Naive thymus-derived CD4-positive, alpha-beta T cell (primary cell): Measurements from ENCODE around the gene ABL1. TPM values are rescaled to one million over a fixed set of nuclear protein-coding genes. Genes with fewer than 3 reads are reported as not detected.

Experiments used
- ATAC-seq: fragments of 150-1000 bp; cut with Tn5 transposase; 2 replicates; pipeline ENCODE4 v1.10.0; 2021; ENCODE audit warnings: mild to moderate bottlenecking, moderate library complexity
- CTCF ChIA-PET: fragments of 350-600 bp; sonication (Branson Sonifier 250); formaldehyde crosslinking; loops from one replicate; lab custom pipeline; 2021; ENCODE audit warnings: antibody characterized with exemption; lab: Charles Lee
- POLR2A ChIA-PET: fragments of 350-600 bp; sonication (Branson Sonifier 250); formaldehyde crosslinking; loops from one replicate; lab custom pipeline; 2021; ENCODE audit warnings: antibody characterized with exemption, inconsistent platforms; lab: Charles Lee
- DNase-seq, 9 donors: peaks; one replicate each; pipeline versions ENCODE4 v3.0.0 to v3.0.0-alpha.2; 2020 to 2022; ENCODE audit warnings: mixed read lengths in 1 of 9
- H3K27ac ChIP-seq: one replicate; pipeline ENCODE4 v1.7.0; 2013; ENCODE audit warnings: mild to moderate bottlenecking, low read depth, low read length, moderate library complexity
- H3K27me3 ChIP-seq, 2 donors: one replicate each; pipeline ENCODE4 v1.7.0; 2013; ENCODE audit warnings: low read length in 2 of 2, mild to moderate bottlenecking in 2 of 2, moderate library complexity in 2 of 2; ENCODE audit not compliant: control insufficient read depth in 2 of 2, insufficient read depth in 2 of 2
- H3K36me3 ChIP-seq, 3 experiments: 1 replicate in 2 of 3; 2 replicates in 1 of 3; pipeline ENCODE4 v1.7.0; 2013; ENCODE audit warnings: low read length in 3 of 3, mild to moderate bottlenecking in 3 of 3, moderate library complexity in 1 of 3; ENCODE audit not compliant: insufficient read depth in 3 of 3, control insufficient read depth in 2 of 3
- H3K4me1 ChIP-seq, 2 donors: one replicate each; pipeline ENCODE4 v1.7.0; 2013; ENCODE audit warnings: low read length in 2 of 2, mild to moderate bottlenecking in 2 of 2, moderate library complexity in 1 of 2; ENCODE audit not compliant: control insufficient read depth in 2 of 2, insufficient read depth in 2 of 2
- H3K4me3 ChIP-seq: 2 replicates; pipeline ENCODE4 v1.7.0; 2013; ENCODE audit warnings: mild to moderate bottlenecking, low read length
- H3K9me3 ChIP-seq, 3 experiments: 1 replicate in 2 of 3; 2 replicates in 1 of 3; pipeline ENCODE4 v1.7.0; 2013; ENCODE audit warnings: low read length in 3 of 3; ENCODE audit not compliant: control insufficient read depth in 2 of 3
- H3K27ac Mint-ChIP-seq, 9 donors: one replicate each; pipeline ENCODE4 v1.8.0; 2020 to 2022; ENCODE audit warnings: mixed read lengths in 9 of 9, mild to moderate bottlenecking in 8 of 9, moderate library complexity in 5 of 9, inconsistent platforms in 2 of 9
- H3K27me3 Mint-ChIP-seq, 5 donors: one replicate each; pipeline ENCODE4 v1.8.0; 2021 to 2022; ENCODE audit warnings: mixed read lengths in 5 of 5, mild to moderate bottlenecking in 1 of 5
- H3K36me3 Mint-ChIP-seq, 5 donors: one replicate each; pipeline ENCODE4 v1.8.0; 2020 to 2022; ENCODE audit warnings: mixed read lengths in 5 of 5, mild to moderate bottlenecking in 3 of 5, inconsistent platforms in 1 of 5
- H3K4me1 Mint-ChIP-seq, 7 donors: one replicate each; pipeline ENCODE4 v1.8.0; 2020 to 2022; ENCODE audit warnings: mixed read lengths in 7 of 7, mild to moderate bottlenecking in 3 of 7, inconsistent platforms in 1 of 7
- H3K4me3 Mint-ChIP-seq, 10 donors: one replicate each; pipeline ENCODE4 v1.8.0; 2020 to 2022; ENCODE audit warnings: mild to moderate bottlenecking in 10 of 10, mixed read lengths in 10 of 10, moderate library complexity in 6 of 10, inconsistent platforms in 2 of 10
- H3K9me3 Mint-ChIP-seq, 11 donors: one replicate each; pipeline ENCODE4 v1.8.0; 2020 to 2022; ENCODE audit warnings: mixed read lengths in 11 of 11, mild to moderate bottlenecking in 4 of 11, inconsistent platforms in 1 of 11, moderate library complexity in 1 of 11
- intact Hi-C, 2 donors: fragments of 100-400 bp; cut with micrococcal nuclease; formaldehyde crosslinking; loops; one replicate each; pipeline ENCODE4 v1.15.1; 2023
- polyA plus RNA-seq, 2 donors: library from polyadenylated mRNA; unstranded; fragments of 300-500 nt; fragmentation: Illumina TruSeq; gene quantifications; one replicate each; pipeline ENCODE4 v1.2.3, GENCODE V29; 2021
- total RNA-seq, 6 experiments: library from RNA in 5 of 6; stranded (reverse) in 5 of 6; gene quantifications; 1 replicate in 5 of 6; 2 replicates in 1 of 6; pipeline ENCODE4 v1.2.3 and lab custom pipeline; 2021 to 2026

ABL1 gene
- total and polyA plus RNA-seq, 7 experiments from 2014 or later: 8.4 to 41.0 (median 39.1) TPM

GRCh38 chr9:130880599-130881220 lies 45.7 kb downstream of the ABL1 start:
- POLR2A ChIA-PET: no interaction called here
- no peaks in the 10 kb centered on the region for H3K27me3 ChIP-seq
- H3K4me3 ChIP-seq: no peak overlapping the region
- no peaks in the 10 kb centered on the region for H3K27me3 Mint-ChIP-seq
- CTCF ChIA-PET: interaction anchor here (0.6 kb wide), 1 partner anchor 149 kb away, joined by 3 read pairs; no protein-coding TSS in a partner anchor
- DNase-seq (no peak), ATAC-seq (no peak)
- no peak overlapping the region for H3K27ac Mint-ChIP-seq
- intact Hi-C loops: no loop called here
- H3K4me3 Mint-ChIP-seq: no peak overlapping the region
- H3K9me3 ChIP-seq: no peaks in the 10 kb centered on the region
- H3K4me1 Mint-ChIP-seq: no peaks in the 10 kb centered on the region
- peaks cover 0 to 45% (median 18%) of the 10 kb centered on the region in 5 donors for H3K36me3 Mint-ChIP-seq
- H3K36me3 ChIP-seq: peaks cover 0 to 77% (median 0%) of the 10 kb centered on the region in 3 experiments
- H3K9me3 Mint-ChIP-seq: no peaks in the 10 kb centered on the region
- no peaks in the 10 kb centered on the region for H3K4me1 ChIP-seq
- H3K27ac ChIP-seq: no peak overlapping the region

- Mint-ChIP-seq H3K27me3 (no peaks in the 10 kb centered on the region), H3K9me3 (no peaks in the 10 kb centered on the region), H3K4me1 (no peaks in the 10 kb centered on the region), H3K27ac (no peak overlapping the region), H3K36me3 (peaks cover 4 to 45% (median 18%) of the 10 kb centered on the region in 5 donors), H3K4me3 (no peak overlapping the region)
- ChIA-PET CTCF (no interaction called here), POLR2A (no interaction called here)
- H3K4me1 ChIP-seq: no peaks in the 10 kb centered on the region
- H3K27me3 ChIP-seq: no peaks in the 10 kb centered on the region
- no peaks in the 10 kb centered on the region for H3K9me3 ChIP-seq
- ATAC-seq: no peak
- DNase-seq: no peak
- peaks cover 0 to 85% (median 0%) of the 10 kb centered on the region in 3 experiments for H3K36me3 ChIP-seq
- no peak overlapping the region for H3K4me3 ChIP-seq
- H3K27ac ChIP-seq: no peak overlapping the region
- intact Hi-C loops: no loop called here
These were observed 46.5 kb downstream of the ABL1 start for GRCh38 chr9:130881516-130881915.

GRCh38 chr9:130882696-130883225 lies 47.7 kb downstream of the ABL1 start:
- H3K9me3 ChIP-seq: no peaks in the 10 kb centered on the region
- intact Hi-C loops: no loop called here
- ATAC-seq: no peak
- no peaks in the 10 kb centered on the region for H3K4me1 ChIP-seq
- H3K27me3 ChIP-seq: no peaks in the 10 kb centered on the region
- H3K27ac ChIP-seq: no peak overlapping the region
- no peak overlapping the region for H3K27ac Mint-ChIP-seq
- no peaks in the 10 kb centered on the region for H3K4me1 Mint-ChIP-seq
- POLR2A ChIA-PET: no interaction called here
- H3K4me3 Mint-ChIP-seq: no peak overlapping the region
- peaks cover 5 to 49% (median 21%) of the 10 kb centered on the region in 5 donors for H3K36me3 Mint-ChIP-seq
- DNase-seq: no peak
- CTCF ChIA-PET: no interaction called here
- no peaks in the 10 kb centered on the region for H3K9me3 Mint-ChIP-seq
- H3K27me3 Mint-ChIP-seq: no peaks in the 10 kb centered on the region
- H3K4me3 ChIP-seq: no peak overlapping the region
- peaks cover 0 to 90% (median 0%) of the 10 kb centered on the region in 3 experiments for H3K36me3 ChIP-seq

- no peak overlapping the region for H3K4me3 Mint-ChIP-seq
- peaks cover 5 to 49% (median 21%) of the 10 kb centered on the region in 5 donors for H3K36me3 Mint-ChIP-seq
These were observed 48.4 kb downstream of the ABL1 start for GRCh38 chr9:130883479-130883878.

GRCh38 chr9:130884111-130884531 lies 49.1 kb downstream of the ABL1 start:
- Mint-ChIP-seq H3K4me3 (no peak overlapping the region), H3K27me3 (no peaks in the 10 kb centered on the region), H3K27ac (no peak overlapping the region), H3K4me1 (no peaks in the 10 kb centered on the region), H3K36me3 (peaks cover 5 to 47% (median 19%) of the 10 kb centered on the region in 5 donors), H3K9me3 (no peaks in the 10 kb centered on the region)
- ChIA-PET CTCF (no interaction called here), POLR2A (no interaction called here)
- Histone ChIP-seq H3K27me3 (no peaks in the 10 kb centered on the region), H3K36me3 (peaks cover 0 to 93% (median 0%) of the 10 kb centered on the region in 3 experiments), H3K4me1 (no peaks in the 10 kb centered on the region), H3K27ac (no peak overlapping the region), H3K9me3 (no peaks in the 10 kb centered on the region), H3K4me3 (no peak overlapping the region)
- DNase-seq (no peak), ATAC-seq (no peak)
- intact Hi-C loops: no loop called here

More at GRCh38 chr9:130883479-130883878, 48.4 kb downstream of the ABL1 start:
- CTCF ChIA-PET: no interaction called here
- no peaks in the 10 kb centered on the region for H3K27me3 ChIP-seq
- intact Hi-C loops: no loop called here
- Mint-ChIP-seq H3K27ac (no peak overlapping the region), H3K4me1 (no peaks in the 10 kb centered on the region), H3K27me3 (no peaks in the 10 kb centered on the region), H3K9me3 (no peaks in the 10 kb centered on the region)
- POLR2A ChIA-PET: no interaction called here
- H3K27ac ChIP-seq: no peak overlapping the region
- no peak for DNase-seq
- H3K9me3 ChIP-seq: no peaks in the 10 kb centered on the region
- no peaks in the 10 kb centered on the region for H3K4me1 ChIP-seq
- no peak overlapping the region for H3K4me3 ChIP-seq
- H3K36me3 ChIP-seq: peaks cover 0 to 92% (median 0%) of the 10 kb centered on the region in 3 experiments
- ATAC-seq: no peak

GRCh38 chr9:130884542-130885483 lies 49.8 kb downstream of the ABL1 start:
- Mint-ChIP-seq H3K27me3 (no peaks in the 10 kb centered on the region), H3K4me3 (no peak overlapping the region), H3K9me3 (no peaks in the 10 kb centered on the region), H3K36me3 (peaks cover 5 to 40% (median 13%) of the 10 kb centered on the region in 5 donors), H3K27ac (peak overlapping the region in 1 of 9 donors; percentile 62), H3K4me1 (no peaks in the 10 kb centered on the region)
- CTCF ChIA-PET: no interaction called here
- intact Hi-C loops: no loop called here
- Histone ChIP-seq H3K4me1 (no peaks in the 10 kb centered on the region), H3K9me3 (no peaks in the 10 kb centered on the region), H3K36me3 (peaks cover 0 to 86% (median 0%) of the 10 kb centered on the region in 3 experiments), H3K4me3 (no peak overlapping the region), H3K27me3 (no peaks in the 10 kb centered on the region), H3K27ac (no peak overlapping the region)
- DNase-seq: no peak
- no peak for ATAC-seq
- POLR2A ChIA-PET: no interaction called here
